Measurements from ENCODE around the gene ITGB1.
"Not testable (repeated sequence)": the region's sequence is repeated elsewhere in the genome, so short reads cannot be mapped to it uniquely, and the experiment has no call there.

- TF ChIP-seq POLR2A, CTCF, POLR2AphosphoS5 (IDR thresholded peaks at IDR 0.05): not testable (repeated sequence)
Measured at GRCh38 chr10:32917817-32918216, 40.2 kb downstream of the ITGB1 start.

Measured in breast epithelium (tissue), 3 donors.